Jurkat, Clone E6-1 (cell line): Measurements from ENCODE around the gene EPHA4.

Source experiments
- DNase-seq: peaks from one replicate; pipeline ENCODE4 v3.0.0-alpha.2; 2011; ENCODE audit warnings: low read depth, low spot score
- H3K4me3 ChIP-seq: 2 replicates; pipeline ENCODE4 v1.5.1; 2011; ENCODE audit warnings: mild to moderate bottlenecking, low read length, control low read depth, moderate library complexity

The EPHA4 gene

GRCh38 chr2:221385716-221386115, 186.4 kb downstream of the EPHA4 start:
- no peak overlapping the region for H3K4me3 ChIP-seq
- DNase-seq, result no peak

- no peak overlapping the region for H3K4me3 ChIP-seq
- no peak for DNase-seq
Observed at GRCh38 chr2:221381928-221382488, 190.1 kb downstream of the EPHA4 start.

- DNase-seq, result no peak
Observed at GRCh38 chr2:221380686-221381085, 191.4 kb downstream of the EPHA4 start.

GRCh38 chr2:221380062-221380461, 192.0 kb downstream of the EPHA4 start:
- H3K4me3 ChIP-seq, result no peak overlapping the region
- DNase-seq, result no peak

More at GRCh38 chr2:221380686-221381085, 191.4 kb downstream of the EPHA4 start:
- no peak overlapping the region for H3K4me3 ChIP-seq

- DNase-seq, result no peak
- H3K4me3 ChIP-seq, result no peak overlapping the region
Observed at GRCh38 chr2:221377597-221377996, 194.5 kb downstream of the EPHA4 start.

- DNase-seq, result no peak
- no peak overlapping the region for H3K4me3 ChIP-seq
Observed at GRCh38 chr2:221377066-221377465, 195.0 kb downstream of the EPHA4 start.

GRCh38 chr2:221374234-221374633, 197.9 kb downstream of the EPHA4 start:
- no peak overlapping the region for H3K4me3 ChIP-seq
- DNase-seq, result no peak

- H3K4me3 ChIP-seq, result no peak overlapping the region
- DNase-seq, result no peak
Observed at GRCh38 chr2:221372907-221373306, 199.2 kb downstream of the EPHA4 start.

- no peak overlapping the region for H3K4me3 ChIP-seq
- DNase-seq, result no peak
Observed at GRCh38 chr2:221372159-221372884, 199.8 kb downstream of the EPHA4 start.

- H3K4me3 ChIP-seq, result no peak overlapping the region
- DNase-seq, result no peak
Observed at GRCh38 chr2:221371347-221371746, 200.8 kb downstream of the EPHA4 start.

- no peak for DNase-seq
- H3K4me3 ChIP-seq, result no peak overlapping the region
Observed at GRCh38 chr2:221370857-221371211, 201.3 kb downstream of the EPHA4 start.

GRCh38 chr2:221370076-221370856, 201.8 kb downstream of the EPHA4 start:
- DNase-seq, result no peak
- H3K4me3 ChIP-seq, result no peak overlapping the region
